CD4-positive, alpha-beta T cell treated with Interleukin-4 for 1 hour (primary cell): Measurements from ENCODE around the gene XKR7.
"Not testable (repeated sequence)": the region's sequence is repeated elsewhere in the genome, so short reads cannot be mapped to it uniquely, and the experiment has no call there.

Source experiments
- DNase-seq, 2 donors: peaks; one replicate each; pipeline ENCODE4 v3.0.0-alpha.2; 2020 to 2022

The XKR7 gene

DNA sequence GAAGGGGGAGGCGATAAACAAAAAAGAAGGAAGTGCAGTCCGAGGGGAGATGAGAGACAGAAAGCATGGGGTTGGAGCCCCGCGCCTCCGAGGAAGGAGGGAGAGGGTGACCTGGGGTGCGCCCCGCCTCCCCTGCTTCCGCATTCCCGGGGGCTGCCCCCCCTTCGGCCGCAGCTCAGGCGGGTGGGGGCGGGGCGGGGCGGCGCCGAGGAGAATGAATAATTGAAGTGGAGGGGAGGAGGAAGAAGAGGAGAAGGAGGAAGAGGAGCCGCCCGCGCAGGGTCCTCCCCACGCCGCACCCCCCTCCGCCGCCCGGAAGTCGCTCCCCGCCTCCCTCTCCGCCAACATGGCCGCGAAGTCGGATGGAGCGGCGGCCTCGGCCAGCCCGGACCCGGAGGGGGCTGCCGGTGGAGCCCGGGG, at the start of gene XKR7:
Gene XKR7 (plus strand): TSS at position 322 of the 420 bp plus-strand sequence. CDS start 25 bp downstream, at position 347.
- DNase-seq = peak in 1 of 2 donors; percentile 28

DNA sequence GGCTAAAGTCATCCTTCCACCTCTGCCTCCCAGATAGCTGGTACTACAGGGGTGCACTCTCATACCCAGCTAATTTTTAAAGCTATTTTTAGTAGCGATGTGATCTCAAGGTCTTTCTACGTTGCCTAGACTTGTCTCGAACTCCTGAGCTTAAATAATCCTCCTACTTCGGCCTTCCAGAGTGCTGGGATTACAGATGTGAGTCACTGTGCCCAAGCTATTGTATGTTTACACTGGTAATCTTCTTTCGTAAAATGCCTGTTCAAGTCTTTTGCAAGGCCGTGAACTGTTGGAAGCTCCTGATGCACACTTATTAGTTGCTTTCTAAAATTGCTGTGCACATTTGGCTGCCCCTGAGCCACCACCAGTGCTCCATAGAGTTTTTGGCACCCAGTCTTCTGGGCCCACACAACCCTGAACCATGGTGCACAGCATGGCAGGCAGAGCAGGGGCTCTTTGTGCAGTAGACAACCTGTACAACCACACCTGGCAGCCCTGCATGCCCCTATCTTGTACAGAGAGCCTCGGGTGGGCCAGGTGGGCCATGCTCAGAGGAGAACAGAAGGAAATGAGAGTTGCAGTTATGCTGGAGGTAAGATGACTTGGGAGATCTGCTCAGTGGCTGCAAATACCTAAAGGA, 49.4 kb upstream of the XKR7 start:
- DNase-seq = no peak

- DNase-seq = no peak
Measured at GRCh38 chr20:31919410-31920155, 48.4 kb upstream of the XKR7 start.

- DNase-seq = no peak
Measured at GRCh38 chr20:31920275-31920855, 47.6 kb upstream of the XKR7 start.

DNA sequence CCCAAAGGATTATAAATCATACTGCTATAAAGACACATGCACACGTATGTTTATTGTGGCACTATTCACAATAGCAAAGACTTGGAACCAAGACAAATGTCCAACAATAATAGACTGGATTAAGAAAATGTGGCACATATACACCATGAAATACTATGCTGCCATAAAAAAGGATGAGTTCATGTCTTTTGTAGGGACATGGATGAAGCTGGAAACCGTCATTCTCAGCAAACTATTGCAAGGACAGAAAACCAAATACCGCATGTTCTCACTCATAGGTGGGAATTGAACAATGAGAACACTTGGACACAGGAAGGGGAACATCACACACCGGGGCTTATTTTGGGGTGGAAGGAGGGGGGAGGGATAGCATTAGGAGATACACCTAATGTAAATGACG, 46.5 kb upstream of the XKR7 start:
- not testable (repeated sequence) for DNase-seq

DNA sequence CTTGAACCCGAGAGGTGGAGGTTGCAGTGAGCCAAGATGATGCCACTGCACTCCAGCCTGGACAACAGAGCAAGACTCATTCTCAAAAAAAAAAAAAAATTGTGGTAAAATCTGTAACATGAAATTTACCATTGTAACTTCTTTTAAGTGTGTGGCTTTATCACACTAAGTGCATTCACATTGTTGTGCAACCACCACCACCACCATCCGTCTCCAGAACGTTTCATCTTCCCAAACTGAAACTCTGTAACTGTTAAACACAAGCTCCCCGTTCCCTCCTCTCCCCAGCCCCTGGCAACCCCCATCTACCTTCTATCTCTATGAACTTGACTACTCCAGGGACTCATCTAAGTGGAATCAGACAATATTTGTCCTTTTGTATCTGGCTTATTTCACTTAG, 45.8 kb upstream of the XKR7 start:
- DNase-seq = no peak

GRCh38 chr20:31922588-31922987, 45.4 kb upstream of the XKR7 start:
- DNase-seq = no peak

DNA sequence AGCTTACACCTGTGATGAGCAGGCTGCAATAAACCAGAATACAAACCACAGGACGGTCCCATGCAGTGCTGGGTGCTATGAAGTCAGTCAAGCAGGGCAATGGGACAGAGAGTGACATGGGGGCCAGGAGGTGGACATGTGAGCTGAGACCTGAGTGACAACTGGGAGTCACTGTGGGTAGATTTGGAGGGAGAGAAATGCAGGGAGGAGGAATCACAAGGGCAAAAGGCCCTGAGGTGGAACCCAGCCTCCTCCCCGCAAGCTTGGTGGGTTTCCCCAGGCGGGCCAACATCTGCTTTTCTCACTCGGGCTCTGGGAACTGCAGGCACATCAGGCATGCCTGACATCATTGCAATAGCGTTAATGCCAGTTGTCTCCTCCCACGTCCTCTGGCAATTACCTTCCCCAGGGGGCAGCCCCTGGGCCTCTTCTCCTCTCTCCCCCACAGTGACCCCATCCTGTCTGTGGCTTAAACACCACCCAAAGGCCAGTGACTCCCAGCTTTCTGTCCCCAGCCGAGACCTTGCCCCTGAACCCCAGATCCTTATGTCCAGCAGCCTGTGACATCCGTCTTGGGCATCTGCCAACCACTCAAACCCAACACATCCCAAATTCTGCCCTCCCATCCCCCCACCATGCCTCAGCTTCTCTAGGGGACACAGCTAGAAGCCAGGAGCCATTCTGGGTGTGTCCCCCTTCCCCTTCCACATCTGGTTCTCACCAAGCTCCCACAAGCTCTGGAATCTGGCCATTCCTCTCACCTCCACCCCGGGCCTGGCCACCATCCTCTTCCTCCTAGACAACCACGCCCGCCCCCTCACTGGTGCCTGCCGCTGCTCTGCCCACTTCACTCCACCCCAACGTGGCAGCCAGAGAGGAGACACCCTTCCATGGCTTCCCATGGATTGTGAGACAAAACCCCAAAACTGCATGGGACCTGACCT, 44.3 kb upstream of the XKR7 start:
- DNase-seq = no peak

GRCh38 chr20:31924561-31924960, 43.4 kb upstream of the XKR7 start:
- DNase-seq = no peak

DNA sequence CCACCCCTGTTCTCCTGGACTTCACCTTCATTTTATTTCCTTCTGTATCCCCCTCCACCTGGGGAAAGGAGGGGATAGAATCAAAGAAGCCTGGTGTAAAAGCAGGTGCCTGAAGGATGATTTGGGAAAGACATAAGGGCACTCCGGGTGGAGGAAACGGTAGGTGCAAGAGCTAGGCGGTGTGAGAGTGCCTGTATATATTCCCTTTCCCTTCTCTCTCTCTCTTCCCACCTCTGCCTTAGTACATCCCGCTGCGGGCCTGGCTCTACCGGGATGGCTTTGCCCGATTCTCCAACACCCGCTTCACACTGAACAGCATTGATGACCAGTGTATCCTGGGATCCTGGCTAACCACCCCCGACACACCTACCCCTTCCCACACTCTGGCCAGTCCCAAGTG, 42.3 kb upstream of the XKR7 start:
- DNase-seq = no peak

DNA sequence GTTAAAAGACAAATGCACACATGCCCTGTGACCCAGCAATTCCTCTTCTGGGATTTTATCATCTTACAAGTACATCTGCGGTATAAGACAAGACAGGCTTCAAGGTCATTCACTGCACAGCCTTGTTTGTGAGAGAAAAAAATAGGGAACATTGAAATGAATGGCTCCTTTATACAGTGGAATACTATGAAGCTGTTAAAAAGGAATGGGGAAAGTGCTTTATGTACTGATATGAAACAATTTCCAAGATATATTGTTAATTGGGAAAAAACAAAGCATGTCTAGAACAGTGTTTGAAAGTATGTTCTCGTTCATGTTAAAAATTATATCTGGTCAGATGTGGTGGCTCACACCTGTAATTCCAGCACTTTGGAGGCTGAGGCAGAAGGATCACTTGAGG, 41.5 kb upstream of the XKR7 start:
- DNase-seq = no peak

GRCh38 chr20:31927627-31928159, 40.3 kb upstream of the XKR7 start:
- no peak for DNase-seq

- not testable (repeated sequence) for DNase-seq
Measured at GRCh38 chr20:31929631-31930030, 38.3 kb upstream of the XKR7 start.

- DNase-seq = no peak
Measured at GRCh38 chr20:31930779-31931178, 37.2 kb upstream of the XKR7 start.

GRCh38 chr20:31933698-31934097, 34.3 kb upstream of the XKR7 start:
- DNase-seq = no peak

DNA sequence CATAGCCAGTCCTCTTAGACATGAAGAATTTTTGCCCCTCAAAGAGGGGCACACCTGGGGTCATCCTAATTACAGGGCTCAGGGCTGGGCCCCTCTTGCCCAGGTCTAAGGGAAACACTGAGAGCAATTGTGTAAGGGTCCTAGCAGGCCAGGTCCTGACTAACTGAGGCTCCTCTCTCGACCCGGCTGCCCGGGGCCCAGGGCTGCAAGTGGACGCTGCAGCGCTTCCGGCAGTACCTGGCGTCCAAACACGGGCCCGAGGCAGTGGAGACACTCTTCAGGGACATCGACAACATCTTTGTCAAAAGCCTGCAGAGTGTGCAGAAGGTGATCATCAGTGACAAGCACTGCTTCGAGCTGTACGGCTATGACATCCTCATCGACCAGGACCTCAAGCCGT, 33.5 kb upstream of the XKR7 start:
- DNase-seq = no peak

DNA sequence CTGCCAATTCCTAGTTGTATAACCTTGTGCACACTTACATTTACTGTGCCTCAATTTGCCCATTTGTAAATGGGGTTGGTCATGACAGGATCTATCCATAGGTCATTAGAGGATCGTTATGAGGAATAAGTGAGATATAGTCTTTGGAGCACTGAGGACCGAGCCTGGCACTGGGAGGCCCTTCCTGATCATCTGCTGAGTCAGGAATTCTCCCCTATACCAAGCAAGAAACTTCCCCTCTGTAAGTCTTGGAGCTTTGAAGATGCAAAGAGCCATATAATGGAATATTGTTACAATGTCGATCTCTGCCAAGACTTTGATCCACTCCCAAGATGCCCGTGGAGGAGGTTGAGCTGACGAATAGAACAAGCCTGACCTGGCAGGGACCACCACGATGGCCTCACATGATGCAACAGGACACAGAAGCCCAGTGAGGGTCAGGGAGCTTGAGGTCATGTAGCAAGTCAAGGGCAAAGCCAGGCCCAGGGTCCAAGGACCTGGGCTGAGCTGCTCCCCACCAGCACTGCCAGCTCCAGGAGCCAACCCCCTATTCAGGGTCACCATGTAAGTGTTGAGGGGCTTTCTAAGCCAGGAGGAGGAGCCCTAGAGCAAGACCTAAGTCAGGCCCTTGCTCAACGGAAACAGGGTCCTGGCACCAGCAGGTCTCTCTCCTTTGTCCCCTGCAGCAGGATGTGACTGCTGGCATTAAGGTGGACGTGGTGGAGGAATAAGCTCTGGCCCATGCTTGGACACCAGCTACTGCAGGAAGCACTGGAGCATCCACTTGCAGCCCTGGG, 32.8 kb upstream of the XKR7 start:
- no peak for DNase-seq

DNA sequence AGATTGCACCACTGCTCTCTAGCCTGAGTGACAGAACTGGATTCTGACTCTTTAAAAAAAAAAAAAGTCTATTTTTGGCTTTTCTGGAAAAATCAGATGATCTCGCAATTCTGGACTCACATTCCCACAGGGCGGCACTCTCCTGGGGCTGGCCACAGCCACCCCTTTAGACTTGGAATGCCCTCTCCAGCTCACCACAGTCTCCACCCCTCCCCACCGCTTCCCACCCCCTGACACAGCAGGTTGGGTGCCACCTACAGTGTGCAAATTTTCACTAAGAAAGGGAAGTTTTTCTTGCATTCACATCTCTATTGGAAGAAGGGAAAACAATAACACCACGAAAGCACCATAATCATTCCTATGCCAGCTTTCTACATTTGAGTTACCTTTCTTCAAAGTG, 31.5 kb upstream of the XKR7 start:
- no peak for DNase-seq

DNA sequence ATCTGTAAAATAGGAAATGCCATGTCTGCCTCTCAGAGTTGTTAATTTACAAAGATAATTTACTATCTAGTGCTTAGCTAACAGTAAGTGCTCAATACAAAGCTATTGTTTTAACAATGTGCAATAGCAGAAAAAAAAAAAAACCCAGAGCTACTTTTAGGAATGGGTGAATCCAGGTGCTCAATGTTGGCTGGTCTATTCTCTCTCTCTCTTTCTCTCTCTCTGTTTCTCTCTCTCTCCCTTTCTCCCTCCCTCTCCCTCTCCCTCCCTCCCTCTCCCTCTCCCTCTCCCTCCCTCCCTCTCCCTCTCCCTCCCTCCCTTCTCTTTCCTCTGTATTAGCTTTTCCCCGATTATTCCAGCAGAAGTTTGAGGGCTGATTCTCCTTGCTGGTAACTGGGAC, 30.1 kb upstream of the XKR7 start:
- DNase-seq = no peak

- no peak for DNase-seq
Measured at GRCh38 chr20:31939661-31940060, 28.3 kb upstream of the XKR7 start.

DNA sequence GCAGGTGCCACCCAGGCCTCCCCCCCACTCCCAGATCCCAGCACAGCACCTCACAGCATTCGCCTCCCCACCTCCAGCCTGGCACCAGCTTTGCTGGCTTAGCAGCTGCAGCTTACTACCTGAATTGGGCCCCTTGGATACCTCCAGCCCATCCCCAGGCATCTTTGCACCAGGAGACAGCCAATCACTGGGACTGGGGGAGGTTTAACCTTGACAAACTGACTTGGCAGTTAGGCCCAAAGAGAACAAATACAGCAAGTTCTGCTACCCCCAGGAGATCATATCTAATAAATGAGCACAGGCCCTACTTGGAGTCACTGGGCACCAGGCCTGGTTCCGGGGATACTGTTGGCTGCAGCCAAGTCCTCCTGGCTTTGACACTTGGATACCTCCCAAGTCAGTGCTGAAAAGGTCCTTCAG, 24.9 kb upstream of the XKR7 start:
- no peak for DNase-seq

DNA sequence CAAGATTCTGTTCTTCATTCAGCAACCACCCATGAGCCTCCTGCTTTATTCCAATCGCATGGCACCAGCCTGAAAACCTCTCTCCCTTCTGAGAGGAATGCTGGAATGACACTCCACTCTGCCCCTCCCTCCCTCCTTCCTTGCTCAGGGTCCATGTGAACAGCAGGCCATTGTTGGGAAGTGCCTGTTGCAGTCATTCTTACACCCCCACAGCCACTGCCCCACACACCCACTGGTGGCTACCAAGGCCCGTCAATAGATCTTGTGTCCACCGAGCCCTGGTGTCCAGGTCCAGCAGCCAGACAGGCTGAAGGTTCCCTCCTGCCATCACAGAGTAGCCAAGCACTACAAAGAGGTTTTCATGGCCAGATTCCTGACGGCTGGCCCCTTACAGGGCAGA, 22.6 kb upstream of the XKR7 start:
- DNase-seq = no peak
